Measurements from ENCODE around the gene ABCB8. TPM values are rescaled to one million over a fixed set of nuclear protein-coding genes. Genes with fewer than 3 reads are reported as not detected.

ABCB8 gene
- total and polyA plus RNA-seq, 9 of the 15 experiments (the other 6 are each of a cell fraction or from before 2014, with no cell fraction given): 7.6 to 106 (median 36.3) TPM

DNA sequence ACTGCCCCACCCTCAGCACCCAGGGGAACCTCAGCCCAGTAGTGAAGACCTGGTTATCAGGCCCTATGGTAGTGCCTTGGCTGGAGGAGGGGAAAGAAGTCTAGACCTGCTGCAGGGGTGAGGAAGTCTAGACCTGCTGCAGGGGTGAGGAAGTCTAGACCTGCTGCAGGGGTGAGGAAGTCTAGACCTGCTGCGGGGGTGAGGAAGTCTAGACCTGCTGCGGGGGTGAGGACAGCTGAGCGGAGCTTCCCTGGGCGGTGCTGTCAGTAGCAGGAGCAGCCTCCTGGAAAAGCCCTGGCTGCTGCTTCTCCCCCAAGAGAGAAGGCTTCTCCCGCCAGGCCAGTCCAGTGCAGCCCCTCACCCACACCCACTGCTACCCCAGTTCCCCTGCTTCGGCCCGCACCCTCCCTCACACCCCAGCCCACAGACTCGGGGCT, 31.2 kb upstream of the ABCB8 start (continued):
- TF ChIP-seq FOXM1 (IDR thresholded peaks at IDR 0.05; ENCODE audit: low read depth) (no peak), FOXM1 (CRISPR knock-in tag; IDR thresholded peaks at IDR 0.05; ENCODE audit: low read depth) (no peak), SPI1 (IDR thresholded peaks at IDR 0.05; ENCODE audit: borderline replicate concordance, low read depth, low read length) (peak; percentile 68), DDX20 (tag; IDR thresholded peaks at IDR 0.05; ENCODE audit: low read depth) (no peak), RFX7 (CRISPR knock-in tag; IDR thresholded peaks at IDR 0.05) (no peak), NFE2 (IDR thresholded peaks at IDR 0.05; ENCODE audit: low read depth) (no peak), CREBBP (IDR thresholded peaks at IDR 0.05; ENCODE audit: low read depth, low read length) (no peak), SMAD4 (CRISPR knock-in tag; conservative IDR thresholded peaks at IDR 0.05) (peak; percentile 100), LCOR (CRISPR knock-in tag; IDR thresholded peaks at IDR 0.05) (no peak), MYNN (IDR thresholded peaks at IDR 0.05) (no peak), MYNN (CRISPR knock-in tag; IDR thresholded peaks at IDR 0.05) (no peak), NFIX (CRISPR knock-in tag; IDR thresholded peaks at IDR 0.05; ENCODE audit: low read depth) (no peak), SIN3B (IDR thresholded peaks at IDR 0.05; ENCODE audit: low read depth) (no peak), MIER1 (IDR thresholded peaks at IDR 0.05; ENCODE audit: low read depth) (no peak), KLF16 (IDR thresholded peaks at IDR 0.05) (no peak), TCF7 (IDR thresholded peaks at IDR 0.05; ENCODE audit: borderline replicate concordance) (0 out of 2 replicates have a peak, but pooled peaks have one; percentile 29), FOXK1 (CRISPR knock-in tag; IDR thresholded peaks at IDR 0.05; ENCODE audit: borderline replicate concordance) (0 out of 2 replicates have a peak, but pooled peaks have one; percentile 52), PHB (CRISPR knock-in tag; IDR thresholded peaks at IDR 0.05) (no peak), PHF8 (IDR thresholded peaks at IDR 0.05; ENCODE audit: borderline replicate concordance, low read length) (no peak), PHTF2 (CRISPR knock-in tag; IDR thresholded peaks at IDR 0.05) (no peak), HLTF (IDR thresholded peaks at IDR 0.05) (no peak), YBX1 (IDR thresholded peaks at IDR 0.05) (no peak), CBX8 (IDR thresholded peaks at IDR 0.05; ENCODE audit: borderline replicate concordance, extremely low read depth, low read depth, low read length, poor library complexity, severe bottlenecking) (no peak), EZH2 (IDR thresholded peaks at IDR 0.05; ENCODE audit: borderline replicate concordance, low read depth, low read length) (no peak)
- TF ChIP-seq, protein P1, sequence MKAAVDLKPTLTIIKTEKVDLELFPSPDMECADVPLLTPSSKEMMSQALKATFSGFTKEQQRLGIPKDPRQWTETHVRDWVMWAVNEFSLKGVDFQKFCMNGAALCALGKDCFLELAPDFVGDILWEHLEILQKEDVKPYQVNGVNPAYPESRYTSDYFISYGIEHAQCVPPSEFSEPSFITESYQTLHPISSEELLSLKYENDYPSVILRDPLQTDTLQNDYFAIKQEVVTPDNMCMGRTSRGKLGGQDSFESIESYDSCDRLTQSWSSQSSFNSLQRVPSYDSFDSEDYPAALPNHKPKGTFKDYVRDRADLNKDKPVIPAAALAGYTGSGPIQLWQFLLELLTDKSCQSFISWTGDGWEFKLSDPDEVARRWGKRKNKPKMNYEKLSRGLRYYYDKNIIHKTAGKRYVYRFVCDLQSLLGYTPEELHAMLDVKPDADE (conservative IDR thresholded peaks at IDR 0.05; ENCODE audit: control insufficient read depth, low read depth, low read length): 0 out of 2 replicates have a peak, but pooled peaks have one; percentile 52
- TF ChIP-seq, protein P2, sequence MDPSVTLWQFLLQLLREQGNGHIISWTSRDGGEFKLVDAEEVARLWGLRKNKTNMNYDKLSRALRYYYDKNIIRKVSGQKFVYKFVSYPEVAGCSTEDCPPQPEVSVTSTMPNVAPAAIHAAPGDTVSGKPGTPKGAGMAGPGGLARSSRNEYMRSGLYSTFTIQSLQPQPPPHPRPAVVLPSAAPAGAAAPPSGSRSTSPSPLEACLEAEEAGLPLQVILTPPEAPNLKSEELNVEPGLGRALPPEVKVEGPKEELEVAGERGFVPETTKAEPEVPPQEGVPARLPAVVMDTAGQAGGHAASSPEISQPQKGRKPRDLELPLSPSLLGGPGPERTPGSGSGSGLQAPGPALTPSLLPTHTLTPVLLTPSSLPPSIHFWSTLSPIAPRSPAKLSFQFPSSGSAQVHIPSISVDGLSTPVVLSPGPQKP (CRISPR knock-in tag; IDR thresholded peaks at IDR 0.05): no peak
- TF ChIP-seq, protein P3, sequence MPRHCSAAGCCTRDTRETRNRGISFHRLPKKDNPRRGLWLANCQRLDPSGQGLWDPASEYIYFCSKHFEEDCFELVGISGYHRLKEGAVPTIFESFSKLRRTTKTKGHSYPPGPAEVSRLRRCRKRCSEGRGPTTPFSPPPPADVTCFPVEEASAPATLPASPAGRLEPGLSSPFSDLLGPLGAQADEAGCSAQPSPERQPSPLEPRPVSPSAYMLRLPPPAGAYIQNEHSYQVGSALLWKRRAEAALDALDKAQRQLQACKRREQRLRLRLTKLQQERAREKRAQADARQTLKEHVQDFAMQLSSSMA (CRISPR knock-in tag; IDR thresholded peaks at IDR 0.05): peak; percentile 78; the same call in 1 of the 2 replicates
- TF ChIP-seq, protein P4, sequence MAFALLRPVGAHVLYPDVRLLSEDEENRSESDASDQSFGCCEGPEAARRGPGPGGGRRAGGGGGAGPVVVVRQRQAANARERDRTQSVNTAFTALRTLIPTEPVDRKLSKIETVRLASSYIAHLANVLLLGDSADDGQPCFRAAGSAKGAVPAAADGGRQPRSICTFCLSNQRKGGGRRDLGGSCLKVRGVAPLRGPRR (CRISPR knock-in tag; IDR thresholded peaks at IDR 0.05): no peak

Data from K562 (cell line).